AG10803 (cell line): ENCODE results near the gene FSTL3.

Experiments used
- DNase-seq: peaks from one replicate; pipeline ENCODE4 v3.0.0; 2010; ENCODE audit warnings: low read depth
- H3K4me3 ChIP-seq: 2 replicates; pipeline ENCODE4 v1.5.1; 2011; ENCODE audit warnings: mild to moderate bottlenecking, low read length, control low read depth
- CTCF ChIP-seq: conservative IDR thresholded peaks from 2 replicates; pipeline ENCODE4 v1.5.1; 2011; ENCODE audit warnings: mild to moderate bottlenecking, low read length, control low read depth, inconsistent platforms

FSTL3 gene

DNA sequence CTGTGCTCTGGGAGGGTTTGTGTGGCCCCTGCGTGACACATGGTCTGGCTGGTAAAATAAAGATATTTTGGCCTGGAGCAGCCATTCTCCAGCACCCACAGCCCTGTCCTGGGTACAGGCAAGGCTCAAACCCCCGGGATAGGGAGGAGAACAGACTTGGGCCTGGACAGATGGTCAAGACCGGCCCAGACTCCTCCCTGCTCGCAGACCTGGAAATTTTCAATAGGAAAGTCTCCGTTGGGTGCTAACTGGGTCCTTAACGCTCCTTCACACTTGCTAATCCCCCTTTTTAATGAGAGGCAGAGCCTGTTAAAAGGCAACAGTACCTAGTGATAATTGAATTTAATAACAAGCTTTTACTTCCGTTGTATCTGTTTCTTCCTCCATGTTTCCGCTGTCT lies 35.1 kb downstream of the FSTL3 start:
- no peak overlapping the region for H3K4me3 ChIP-seq
- DNase-seq, result no peak
- TF ChIP-seq CTCF, result no peak

GRCh38 chr19:715347-715746 lies 39.2 kb downstream of the FSTL3 start:
- TF ChIP-seq CTCF, result no peak
- no peak overlapping the region for H3K4me3 ChIP-seq
- DNase-seq, result no peak

DNA sequence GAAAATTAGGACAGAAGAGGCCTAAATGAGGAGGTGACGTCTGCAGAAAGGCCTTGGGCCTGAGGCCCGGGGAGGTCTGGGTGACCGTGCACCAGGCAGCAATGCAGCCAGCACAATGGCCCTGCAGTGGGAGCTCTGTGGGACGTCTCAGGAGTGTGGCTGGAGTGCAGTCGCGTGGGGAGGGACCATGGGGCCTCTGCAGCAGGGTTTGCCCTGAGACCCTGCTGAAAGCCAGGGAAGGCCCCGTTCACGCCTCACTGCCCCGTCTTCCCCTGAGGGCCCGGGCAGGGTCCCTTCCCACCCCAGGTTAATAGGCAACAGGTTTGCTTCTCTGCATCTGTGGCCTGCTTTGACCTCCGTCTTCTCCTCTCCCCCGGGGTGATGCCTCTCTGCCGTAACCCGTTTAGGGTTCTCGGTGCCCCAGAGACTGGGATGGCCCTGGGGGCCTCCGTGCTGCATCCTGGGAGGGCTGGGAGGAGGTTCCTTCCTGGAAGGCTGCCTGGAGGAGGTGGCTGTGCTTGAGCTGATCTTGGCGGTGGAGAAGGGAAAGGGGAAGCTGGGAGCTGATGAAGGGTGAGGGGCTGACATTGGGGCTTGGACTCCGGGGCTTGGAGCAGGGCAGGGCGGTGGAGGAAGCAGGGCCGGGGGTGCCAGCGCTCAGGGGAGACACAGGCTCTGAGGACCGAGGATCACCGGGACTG lies 42.2 kb downstream of the FSTL3 start:
- no peak overlapping the region for H3K4me3 ChIP-seq

GRCh38 chr19:718991-719512 lies 42.9 kb downstream of the FSTL3 start:
- TF ChIP-seq CTCF, result no peak
- H3K4me3 ChIP-seq, result no peak overlapping the region
- peak; percentile 33 for DNase-seq

More for the DNA sequence above, 42.2 kb downstream of the FSTL3 start:
- DNase-seq, result no peak
- TF ChIP-seq CTCF, result no peak

DNA sequence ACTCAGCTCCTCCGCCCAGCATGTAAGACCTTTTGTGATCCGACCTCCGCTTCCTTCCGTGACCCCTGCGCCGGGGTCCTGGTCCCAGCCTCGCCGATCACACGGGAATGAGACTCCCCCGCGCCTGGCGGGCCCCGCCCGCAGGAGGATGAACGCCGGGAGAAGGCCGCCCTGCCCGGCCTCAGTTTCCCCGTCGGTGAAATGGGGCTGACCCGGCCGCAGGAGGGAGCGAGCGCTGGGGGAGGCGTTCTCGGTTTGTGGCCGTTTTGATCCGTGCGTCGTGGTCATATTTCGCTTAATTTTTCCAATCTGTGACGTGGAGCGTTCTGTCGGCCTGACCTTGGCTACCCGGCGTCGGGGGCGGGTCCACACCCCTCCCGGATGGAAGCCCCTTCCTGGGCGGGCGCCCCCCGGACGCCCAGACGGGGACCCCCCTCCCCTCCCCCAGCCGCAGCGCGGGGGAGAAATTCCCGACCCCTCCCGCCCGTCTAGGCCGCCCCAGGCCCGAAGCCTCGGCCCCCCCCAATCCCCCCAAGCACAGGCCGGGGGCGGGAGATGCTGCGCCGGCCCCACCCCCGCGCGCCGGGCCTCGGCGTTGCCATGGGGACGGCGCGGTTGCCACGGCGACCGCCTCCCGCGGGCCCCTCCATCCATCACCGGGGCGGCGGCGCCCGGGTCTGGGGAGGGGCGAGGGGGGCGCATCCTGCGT lies 43.6 kb downstream of the FSTL3 start:
- no peak for TF ChIP-seq CTCF
- DNase-seq, result no peak
- H3K4me3 ChIP-seq, result no peak overlapping the region

GRCh38 chr19:720345-721160 lies 44.4 kb downstream of the FSTL3 start:
- no peak for TF ChIP-seq CTCF
- no peak overlapping the region for H3K4me3 ChIP-seq
- DNase-seq, result no peak
